Fibroblast of mammary gland (primary cell): Measurements from ENCODE around the gene MT1B.
A peak's percentile ranks its signal among the peaks of the same experiment; 100 is the strongest.

ENCODE experiments used
- DNase-seq: peaks from one replicate; pipeline ENCODE4 v3.0.0-alpha.2; 2010; ENCODE audit warnings: low read depth
- H3K4me3 ChIP-seq: 2 replicates; pipeline ENCODE4 v1.5.1; 2011; ENCODE audit warnings: low read depth, mild to moderate bottlenecking, low read length, moderate library complexity; ENCODE audit not compliant: control insufficient read depth
- TF ChIP-seq, protein P1 (sequence below): conservative IDR thresholded peaks from 2 replicates; pipeline ENCODE4 v1.5.1; 2011; ENCODE audit warnings: low read depth, low read length, inconsistent platforms; ENCODE audit not compliant: control insufficient read depth, insufficient read depth

MT1B gene

DNA sequence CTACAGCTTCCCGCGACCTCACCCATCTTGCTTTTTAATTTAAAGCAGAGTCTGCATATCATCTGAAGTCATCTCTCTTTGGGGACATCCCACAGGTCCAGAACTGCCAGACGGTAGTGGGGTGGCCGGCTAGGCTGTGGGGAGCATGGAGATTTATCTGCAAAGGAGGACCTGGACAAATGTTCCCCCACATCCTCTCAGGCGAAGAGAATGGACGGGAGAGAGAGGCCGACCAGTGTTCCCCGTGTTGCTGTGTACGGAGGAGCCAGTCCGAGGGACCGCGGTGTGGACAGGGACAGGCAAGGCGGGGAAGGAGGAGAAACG is 19.9 kb upstream of the MT1B start:
- peak overlapping the region; percentile 35 for H3K4me3 ChIP-seq
- DNase-seq: no peak
- TF ChIP-seq, protein P1, sequence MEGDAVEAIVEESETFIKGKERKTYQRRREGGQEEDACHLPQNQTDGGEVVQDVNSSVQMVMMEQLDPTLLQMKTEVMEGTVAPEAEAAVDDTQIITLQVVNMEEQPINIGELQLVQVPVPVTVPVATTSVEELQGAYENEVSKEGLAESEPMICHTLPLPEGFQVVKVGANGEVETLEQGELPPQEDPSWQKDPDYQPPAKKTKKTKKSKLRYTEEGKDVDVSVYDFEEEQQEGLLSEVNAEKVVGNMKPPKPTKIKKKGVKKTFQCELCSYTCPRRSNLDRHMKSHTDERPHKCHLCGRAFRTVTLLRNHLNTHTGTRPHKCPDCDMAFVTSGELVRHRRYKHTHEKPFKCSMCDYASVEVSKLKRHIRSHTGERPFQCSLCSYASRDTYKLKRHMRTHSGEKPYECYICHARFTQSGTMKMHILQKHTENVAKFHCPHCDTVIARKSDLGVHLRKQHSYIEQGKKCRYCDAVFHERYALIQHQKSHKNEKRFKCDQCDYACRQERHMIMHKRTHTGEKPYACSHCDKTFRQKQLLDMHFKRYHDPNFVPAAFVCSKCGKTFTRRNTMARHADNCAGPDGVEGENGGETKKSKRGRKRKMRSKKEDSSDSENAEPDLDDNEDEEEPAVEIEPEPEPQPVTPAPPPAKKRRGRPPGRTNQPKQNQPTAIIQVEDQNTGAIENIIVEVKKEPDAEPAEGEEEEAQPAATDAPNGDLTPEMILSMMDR: no peak

GRCh38 chr16:56632156-56632847 is 19.4 kb upstream of the MT1B start, which contains the start of gene MT1M:
Gene MT1M (plus strand): TSS chr16:56632659. CDS start chr16:56632732, 73 bp downstream.
- peak within 1 kb of the TSS; percentile 35 for H3K4me3 ChIP-seq
- no peak for DNase-seq

DNA sequence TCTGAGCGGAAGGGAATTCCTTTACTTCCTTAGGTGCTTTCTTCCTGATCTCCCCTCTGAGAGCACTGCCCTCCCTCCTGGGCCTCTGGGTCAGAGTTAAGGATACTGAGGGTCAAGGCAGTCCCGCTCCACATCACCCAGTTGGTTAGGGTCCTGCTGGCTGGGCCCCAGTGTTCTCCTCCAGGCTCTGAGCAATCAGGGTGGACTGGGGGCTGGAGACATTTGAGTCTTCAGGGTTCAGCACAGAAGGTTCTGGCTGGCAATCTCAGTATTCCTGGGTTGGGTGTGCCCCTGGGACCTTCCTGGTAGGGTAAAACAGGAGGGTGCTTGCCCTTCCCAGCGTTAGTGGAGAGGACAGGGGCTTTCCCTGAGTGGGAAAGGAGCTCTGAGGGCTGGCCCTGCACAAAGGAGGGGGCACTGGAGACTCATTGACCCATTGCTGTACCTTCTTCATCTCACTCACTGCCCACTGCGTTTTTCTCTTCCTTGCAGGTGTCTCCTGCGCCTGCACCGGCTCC is 18.8 kb upstream of the MT1B start:
- DNase-seq: no peak
- TF ChIP-seq, protein P1: no peak
- H3K4me3 ChIP-seq: peak overlapping the region; percentile 35

More at GRCh38 chr16:56632156-56632847, 19.4 kb upstream of the MT1B start, which contains the start of gene MT1M:
- TF ChIP-seq, protein P1: no peak

DNA sequence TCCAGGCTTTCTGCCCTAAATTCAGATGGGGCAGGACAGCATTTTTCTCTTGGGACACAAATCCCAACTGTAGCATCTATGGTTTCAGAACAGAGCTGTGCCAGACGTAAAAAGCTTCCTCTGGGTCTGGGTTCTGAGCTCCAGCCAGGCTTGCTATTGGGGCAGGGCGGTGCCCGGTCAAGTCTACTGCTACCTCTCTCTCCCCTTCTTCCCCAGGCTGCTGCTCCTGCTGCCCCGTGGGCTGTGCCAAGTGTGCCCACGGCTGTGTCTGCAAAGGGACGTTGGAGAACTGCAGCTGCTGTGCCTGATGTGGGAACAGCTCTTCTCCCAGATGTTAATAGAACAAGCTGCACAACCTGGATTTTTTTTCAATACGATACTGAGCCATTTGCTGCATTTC is 18.2 kb upstream of the MT1B start:
- DNase-seq: no peak
- H3K4me3 ChIP-seq: no peak overlapping the region
- TF ChIP-seq, protein P1: no peak

DNA sequence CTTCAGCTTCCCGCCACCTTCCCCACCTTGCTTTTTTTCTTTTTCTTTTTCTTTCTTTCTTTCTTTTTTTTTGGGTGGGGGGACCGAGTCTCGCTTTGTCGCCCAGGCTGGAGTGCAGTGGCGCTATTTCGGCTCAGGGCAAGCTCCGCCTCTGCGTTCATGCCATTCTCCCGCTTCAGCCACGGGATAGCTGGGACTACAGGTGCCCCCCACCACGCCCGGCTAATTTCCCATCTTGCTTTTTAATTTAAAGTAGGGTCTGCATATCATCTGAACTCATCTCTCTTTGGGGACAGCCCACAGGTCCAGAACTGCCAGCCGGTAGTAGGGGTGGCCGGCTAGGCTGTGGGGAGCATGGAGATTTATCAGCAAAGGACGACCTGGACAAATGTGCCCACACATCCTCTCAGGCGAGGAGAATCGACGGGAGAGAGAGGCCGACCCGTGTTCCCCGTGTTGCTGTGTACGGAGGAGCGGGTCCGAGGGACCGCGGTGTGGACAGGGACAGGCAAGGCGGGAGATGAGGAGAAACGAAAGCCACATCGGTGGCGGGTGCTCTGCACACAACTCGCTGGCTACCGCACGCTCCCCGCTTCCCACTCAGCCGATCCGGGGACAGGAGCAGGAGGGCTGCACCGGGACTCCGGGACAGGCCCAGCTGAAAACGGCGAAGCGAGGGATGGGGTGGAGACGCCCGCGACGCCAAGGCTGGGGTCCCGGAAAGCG is 16.8 kb upstream of the MT1B start:
- no peak overlapping the region for H3K4me3 ChIP-seq
- TF ChIP-seq, protein P1: no peak
- DNase-seq: no peak

DNA sequence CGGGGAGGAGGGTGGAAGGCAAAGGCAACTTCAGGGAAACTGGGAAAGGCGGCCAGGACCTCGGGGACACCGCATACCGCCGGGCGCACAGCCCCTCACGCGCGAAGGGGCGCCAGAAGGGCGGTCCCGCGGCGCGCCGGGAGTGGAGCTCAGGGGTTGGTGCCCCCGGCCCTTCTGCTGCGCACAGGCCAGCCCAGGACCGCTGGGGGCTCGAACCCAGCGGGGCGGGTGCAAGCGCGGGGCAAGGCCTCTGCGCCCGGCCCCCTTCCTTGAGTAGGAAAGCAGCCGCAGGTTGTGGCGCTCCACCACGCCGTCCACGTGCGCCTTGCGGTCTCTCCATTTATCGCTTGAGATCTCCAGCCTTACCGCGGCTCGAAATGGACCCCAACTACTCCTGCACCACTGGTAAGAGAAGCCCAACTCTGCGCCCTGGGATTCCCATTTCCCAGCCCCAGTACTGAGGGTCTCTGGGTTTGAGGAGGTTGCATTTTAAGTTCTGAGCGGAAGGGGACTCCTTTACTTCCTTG is 16.2 kb upstream of the MT1B start:
- DNase-seq: no peak
- TF ChIP-seq, protein P1: no peak
- no peak overlapping the region for H3K4me3 ChIP-seq
